HG02852 (cell line): ENCODE measurements around the gene PXN.
"Not testable (repeated sequence)": the region's sequence is repeated elsewhere in the genome, so short reads cannot be mapped to it uniquely, and the experiment has no call there.

Source experiments
- ATAC-seq: cut with Tn5 transposase; IDR thresholded peaks from one replicate; pipeline ENCODE4 v1.9.1; 2021; ENCODE audit warnings: mild to moderate bottlenecking, moderate library complexity; ENCODE audit not compliant: unreplicated experiment

PXN gene

GRCh38 chr12:120262852-120263747, 2.4 kb downstream of the PXN start:
- no peak for ATAC-seq

- no peak for ATAC-seq
Measured at GRCh38 chr12:120261951-120262851, 3.3 kb downstream of the PXN start.

GRCh38 chr12:120260607-120261006, 4.9 kb downstream of the PXN start:
- no peak for ATAC-seq

- no peak for ATAC-seq
Measured at GRCh38 chr12:120259418-120260202, 5.9 kb downstream of the PXN start.

GRCh38 chr12:120258323-120258896, 7.1 kb downstream of the PXN start:
- ATAC-seq: no peak

- no peak for ATAC-seq
Measured at GRCh38 chr12:120257041-120257821, 8.3 kb downstream of the PXN start.

GRCh38 chr12:120254809-120255208, 10.7 kb downstream of the PXN start:
- no peak for ATAC-seq

- not testable (repeated sequence) for ATAC-seq
Measured at GRCh38 chr12:120253313-120253712, 12.2 kb downstream of the PXN start.

- no peak for ATAC-seq
Measured at GRCh38 chr12:120252071-120252906, 13.2 kb downstream of the PXN start.

- not testable (repeated sequence) for ATAC-seq
Measured at GRCh38 chr12:120251364-120252070, 14.0 kb downstream of the PXN start.

- ATAC-seq: no peak
Measured at GRCh38 chr12:120249875-120250795, 15.4 kb downstream of the PXN start.

GRCh38 chr12:120249266-120249874, 16.2 kb downstream of the PXN start:
- ATAC-seq: no peak

GRCh38 chr12:120247621-120248030, 17.9 kb downstream of the PXN start:
- no peak for ATAC-seq

- ATAC-seq: no peak
Measured at GRCh38 chr12:120247183-120247582, 18.3 kb downstream of the PXN start.

GRCh38 chr12:120246705-120247104, 18.8 kb downstream of the PXN start:
- ATAC-seq: not testable (repeated sequence)

GRCh38 chr12:120242971-120243699, 22.4 kb downstream of the PXN start:
- no peak for ATAC-seq
